ENCODE data around the gene CBLC. TPM values are rescaled to one million over a fixed set of nuclear protein-coding genes. Genes with fewer than 3 reads are reported as not detected.

The CBLC gene
- total RNA-seq, 2 experiments from 2014 or later = not detected

DNA sequence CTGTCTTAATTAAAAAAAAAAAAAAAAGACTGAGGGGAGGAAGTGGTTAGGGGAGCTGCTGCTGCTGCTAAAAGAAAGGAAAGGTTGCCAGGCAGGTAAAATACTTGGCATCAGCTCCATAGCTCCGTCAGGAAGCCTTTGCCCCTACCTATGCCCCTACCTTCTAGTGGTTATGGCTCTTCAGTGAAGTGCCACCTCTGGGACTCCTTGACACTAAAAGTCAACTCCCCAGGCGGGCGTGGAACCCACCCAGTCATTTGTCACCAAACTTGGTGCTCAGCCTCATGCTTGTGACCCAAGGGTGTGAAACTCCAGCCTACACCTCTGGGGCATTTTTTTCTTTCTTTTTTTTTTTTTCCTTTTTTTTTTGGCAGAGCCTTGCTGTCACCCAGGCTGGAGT lies 63.5 kb downstream of the CBLC start:
- Mint-ChIP-seq H3K4me1 (ENCODE audit: low read depth) (peaks cover 11% of the 10 kb centered on the region), H3K9me3 (no peaks in the 10 kb centered on the region), H3K4me3 (no peak overlapping the region), H3K27ac (no peak overlapping the region), H3K27me3 (peaks cover 6% of the 10 kb centered on the region), H3K36me3 (ENCODE audit: low read depth) (no peaks in the 10 kb centered on the region)
- TF ChIP-seq, protein P1, sequence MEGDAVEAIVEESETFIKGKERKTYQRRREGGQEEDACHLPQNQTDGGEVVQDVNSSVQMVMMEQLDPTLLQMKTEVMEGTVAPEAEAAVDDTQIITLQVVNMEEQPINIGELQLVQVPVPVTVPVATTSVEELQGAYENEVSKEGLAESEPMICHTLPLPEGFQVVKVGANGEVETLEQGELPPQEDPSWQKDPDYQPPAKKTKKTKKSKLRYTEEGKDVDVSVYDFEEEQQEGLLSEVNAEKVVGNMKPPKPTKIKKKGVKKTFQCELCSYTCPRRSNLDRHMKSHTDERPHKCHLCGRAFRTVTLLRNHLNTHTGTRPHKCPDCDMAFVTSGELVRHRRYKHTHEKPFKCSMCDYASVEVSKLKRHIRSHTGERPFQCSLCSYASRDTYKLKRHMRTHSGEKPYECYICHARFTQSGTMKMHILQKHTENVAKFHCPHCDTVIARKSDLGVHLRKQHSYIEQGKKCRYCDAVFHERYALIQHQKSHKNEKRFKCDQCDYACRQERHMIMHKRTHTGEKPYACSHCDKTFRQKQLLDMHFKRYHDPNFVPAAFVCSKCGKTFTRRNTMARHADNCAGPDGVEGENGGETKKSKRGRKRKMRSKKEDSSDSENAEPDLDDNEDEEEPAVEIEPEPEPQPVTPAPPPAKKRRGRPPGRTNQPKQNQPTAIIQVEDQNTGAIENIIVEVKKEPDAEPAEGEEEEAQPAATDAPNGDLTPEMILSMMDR (IDR thresholded peaks at IDR 0.05) = no peak
- ChIA-PET POLR2A (interaction anchor here (0.6 kb wide), 1 partner anchor 150 kb away, joined by 5 read pairs; no protein-coding TSS in a partner anchor), CTCF (interaction anchor here (1.0 to 4.5 kb wide), 2 partner anchors 57 to 70 kb away, joined by 3 to 30 read pairs; no protein-coding TSS in a partner anchor)
- intact Hi-C loops (cut with micrococcal nuclease) = no loop called here
- DNase-seq (peak; percentile 30), ATAC-seq (no peak)

DNA sequence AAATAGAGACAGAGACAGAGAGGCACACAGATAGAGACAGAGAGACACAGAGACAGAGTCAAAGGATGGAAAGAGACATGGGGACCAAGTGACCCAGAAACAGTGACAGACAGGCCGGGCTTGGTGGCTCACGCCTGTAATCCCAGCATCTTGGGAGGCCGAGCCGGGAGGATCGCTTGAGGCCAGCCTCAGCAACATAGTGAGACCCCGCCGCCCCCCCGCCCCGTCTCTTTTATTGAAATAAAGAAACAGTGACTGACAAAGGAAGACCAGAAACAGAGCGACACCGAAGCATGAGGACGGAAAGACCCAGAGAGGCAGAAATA lies 67.6 kb downstream of the CBLC start:
- TF ChIP-seq, protein P1 (IDR thresholded peaks at IDR 0.05) = no peak
- H3K4me3 Mint-ChIP-seq = peak overlapping the region; percentile 76
- no peak for ATAC-seq
- peaks cover 25% of the 10 kb centered on the region for H3K27me3 Mint-ChIP-seq
- H3K27ac Mint-ChIP-seq = peak overlapping the region; percentile 76
- CTCF ChIA-PET = interaction anchor here (1.0 to 1.4 kb wide), 4 partner anchors 11 to 124 kb away, joined by 3 to 6 read pairs (median 3); no protein-coding TSS in a partner anchor
- intact Hi-C loops (cut with micrococcal nuclease) = loop anchor here (2.0 kb wide), 1 partner anchor 44 kb away; no protein-coding TSS in a partner anchor
- POLR2A ChIA-PET = no interaction called here
- DNase-seq = peak; percentile 17
- peaks cover 20% of the 10 kb centered on the region for H3K4me1 Mint-ChIP-seq (ENCODE audit: low read depth)
- H3K36me3 Mint-ChIP-seq (ENCODE audit: low read depth) = no peaks in the 10 kb centered on the region
- no peaks in the 10 kb centered on the region for H3K9me3 Mint-ChIP-seq

DNA sequence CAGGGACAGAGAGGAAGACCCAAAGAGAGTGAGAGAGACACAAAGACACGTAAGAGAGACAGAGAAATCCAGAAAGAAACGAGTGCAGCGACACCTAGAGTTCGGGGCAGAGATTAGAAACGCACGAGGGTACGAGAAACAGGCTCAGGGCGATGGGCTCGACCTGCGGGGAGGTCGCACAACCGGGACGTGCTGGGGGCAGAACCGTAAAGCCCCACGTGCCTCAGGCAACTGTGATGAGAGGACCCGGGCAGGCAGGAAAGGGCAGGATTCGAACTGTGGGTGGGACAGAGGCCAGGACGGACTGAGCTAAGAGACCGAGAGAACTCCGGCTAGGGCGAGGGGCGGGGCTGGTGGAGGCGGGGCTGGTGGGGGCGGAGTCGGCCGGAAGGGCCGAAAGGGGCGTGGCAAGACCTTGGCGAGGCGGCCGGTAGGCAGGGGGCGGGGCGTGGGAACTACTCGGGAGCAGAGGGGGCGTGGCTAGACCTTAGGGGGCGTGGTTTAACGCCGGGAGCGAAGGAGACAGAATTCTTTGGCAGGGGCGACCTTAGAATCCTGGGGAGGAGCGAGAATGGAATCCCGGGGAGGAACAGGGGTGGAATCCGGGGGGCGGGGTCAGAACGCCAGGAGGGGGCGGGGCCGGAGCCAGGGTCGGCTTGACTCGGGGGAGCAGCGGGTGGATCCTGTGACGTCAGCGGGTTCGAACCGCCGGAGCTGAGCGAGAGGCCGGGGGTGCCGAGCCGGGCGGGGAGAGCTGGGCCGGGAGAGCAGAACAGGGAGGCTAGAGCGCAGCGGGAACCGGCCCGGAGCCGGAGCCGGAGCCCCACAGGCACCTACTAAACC lies 68.1 kb downstream of the CBLC start, which contains the start of gene NECTIN2:
NECTIN2 (plus strand) TSS at position 686 of the 843 bp plus-strand sequence. CDS start 229 bp downstream, outside the sequence.
- intact Hi-C loops (cut with micrococcal nuclease) = loop anchor here (2.0 kb wide), 1 partner anchor 45 kb away; no protein-coding TSS in a partner anchor
- DNase-seq (peak; percentile 95), ATAC-seq (peak; percentile 83)
- POLR2A ChIA-PET = no interaction called here
- TF ChIP-seq, protein P1 (IDR thresholded peaks at IDR 0.05) = no peak
- Mint-ChIP-seq H3K4me1 (ENCODE audit: low read depth) (peaks cover 20% of the 10 kb centered on the region), H3K36me3 (ENCODE audit: low read depth) (no peaks in the 10 kb centered on the region), H3K4me3 (peak within 1 kb of the TSS; percentile 76), H3K27ac (peak within 1 kb of the TSS; percentile 76), H3K27me3 (peaks cover 25% of the 10 kb centered on the region), H3K9me3 (no peaks in the 10 kb centered on the region)
- CTCF ChIA-PET = interaction anchor here (0.7 to 1.4 kb wide), 7 partner anchors 10 to 124 kb away, joined by 3 to 6 read pairs (median 3); no protein-coding TSS in a partner anchor

DNA sequence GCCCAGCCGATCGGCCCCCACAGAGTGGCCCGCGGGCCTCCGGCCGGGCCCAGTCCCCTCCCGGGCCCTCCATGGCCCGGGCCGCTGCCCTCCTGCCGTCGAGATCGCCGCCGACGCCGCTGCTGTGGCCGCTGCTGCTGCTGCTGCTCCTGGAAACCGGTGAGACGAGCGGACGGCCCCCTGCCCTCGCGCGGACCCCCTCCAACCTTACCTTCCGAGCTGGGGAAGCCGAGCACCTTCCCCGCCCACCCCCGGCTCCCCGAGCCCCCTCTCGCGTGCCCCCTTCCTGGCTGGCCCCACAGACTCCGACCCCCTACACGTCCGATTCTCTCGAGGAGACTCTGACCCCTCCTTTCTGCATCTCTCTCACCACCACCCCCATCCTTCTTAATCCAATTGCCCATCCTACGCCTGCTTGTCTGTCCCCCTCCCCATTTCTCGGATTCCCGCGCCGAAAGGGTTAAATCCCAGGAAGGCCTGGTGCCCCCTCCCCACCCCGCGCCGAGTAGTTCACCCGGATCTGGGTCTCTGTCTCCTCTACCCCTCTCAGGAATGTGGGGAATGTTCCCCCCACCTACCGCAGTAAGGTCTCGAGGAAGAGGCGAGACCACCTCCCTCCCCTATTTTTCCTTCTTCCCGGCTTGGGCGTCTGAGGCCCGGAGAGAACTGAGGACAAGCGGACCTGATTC lies 68.9 kb downstream of the CBLC start:
- Mint-ChIP-seq H3K36me3 (ENCODE audit: low read depth) (no peaks in the 10 kb centered on the region), H3K27me3 (peaks cover 25% of the 10 kb centered on the region), H3K27ac (no peak overlapping the region), H3K9me3 (no peaks in the 10 kb centered on the region), H3K4me3 (peak overlapping the region; percentile 76), H3K4me1 (ENCODE audit: low read depth) (peaks cover 17% of the 10 kb centered on the region)
- DNase-seq (no peak), ATAC-seq (no peak)
- POLR2A ChIA-PET = no interaction called here
- intact Hi-C loops (cut with micrococcal nuclease) = no loop called here
- TF ChIP-seq, protein P1 (IDR thresholded peaks at IDR 0.05) = no peak
- CTCF ChIA-PET = interaction anchor here (1.0 to 1.4 kb wide), 3 partner anchors 48 to 123 kb away, joined by 3 to 4 read pairs (median 3); no protein-coding TSS in a partner anchor
